NCI-H2107 treated with DMSO at 0.1 percent for 48 hours (cell line): ENCODE measurements around the gene FAM180A.
"Not testable (repeated sequence)": the region's sequence is repeated elsewhere in the genome, so short reads cannot be mapped to it uniquely, and the experiment has no call there.

Experiments
- DNase-seq: peaks from one replicate; lab custom pipeline; 2025; ENCODE audit not compliant: unreplicated experiment; lab: John Stamatoyannopoulos, UW

FAM180A gene

GRCh38 chr7:135748770-135749169 lies at the start of gene FAM180A:
Gene FAM180A, minus strand, starts transcription at chr7:135748813. Its CDS starts 233 bp downstream, at chr7:135748580.
- no peak for DNase-seq

GRCh38 chr7:135798095-135798494 lies 49.5 kb upstream of the FAM180A start:
- peak; percentile 90 for DNase-seq

GRCh38 chr7:135795846-135796570 lies 47.4 kb upstream of the FAM180A start:
- no peak for DNase-seq

GRCh38 chr7:135793841-135794240 lies 45.2 kb upstream of the FAM180A start:
- no peak for DNase-seq

GRCh38 chr7:135792866-135793265 lies 44.3 kb upstream of the FAM180A start:
- DNase-seq: no peak

GRCh38 chr7:135792363-135792668 lies 43.7 kb upstream of the FAM180A start:
- DNase-seq: no peak

- no peak for DNase-seq
These were observed 43.1 kb upstream of the FAM180A start for GRCh38 chr7:135791543-135792362.

GRCh38 chr7:135790371-135790977 lies 41.9 kb upstream of the FAM180A start:
- DNase-seq: no peak

GRCh38 chr7:135789956-135790355 lies 41.3 kb upstream of the FAM180A start:
- no peak for DNase-seq

- no peak for DNase-seq
These were observed 40.8 kb upstream of the FAM180A start for GRCh38 chr7:135789431-135789830.

GRCh38 chr7:135786911-135787310 lies 38.3 kb upstream of the FAM180A start:
- no peak for DNase-seq

GRCh38 chr7:135785065-135785464 lies 36.5 kb upstream of the FAM180A start:
- DNase-seq: no peak

- DNase-seq: no peak
These were observed 35.4 kb upstream of the FAM180A start for GRCh38 chr7:135784013-135784412.

- no peak for DNase-seq
These were observed 34.2 kb upstream of the FAM180A start for GRCh38 chr7:135782801-135783200.

- DNase-seq: no peak
These were observed 33.8 kb upstream of the FAM180A start for GRCh38 chr7:135782377-135782776.

- no peak for DNase-seq
These were observed 29.2 kb upstream of the FAM180A start for GRCh38 chr7:135777626-135778398.

- DNase-seq: not testable (repeated sequence)
These were observed 27.3 kb upstream of the FAM180A start for GRCh38 chr7:135775915-135776314.

GRCh38 chr7:135775230-135775629 lies 26.6 kb upstream of the FAM180A start:
- DNase-seq: no peak

GRCh38 chr7:135774284-135774683 lies 25.7 kb upstream of the FAM180A start:
- peak; percentile 82 for DNase-seq

GRCh38 chr7:135773464-135773863 lies 24.9 kb upstream of the FAM180A start:
- DNase-seq: peak; percentile 83

- DNase-seq: no peak
These were observed 24.1 kb upstream of the FAM180A start for GRCh38 chr7:135772639-135773222.
